AG10803 (cell line): ENCODE results near the gene COL6A3.
"Not testable (repeated sequence)": the region's sequence is repeated elsewhere in the genome, so short reads cannot be mapped to it uniquely, and the experiment has no call there.

ENCODE experiments used
- DNase-seq: peaks from one replicate; pipeline ENCODE4 v3.0.0; 2010; ENCODE audit warnings: low read depth
- H3K4me3 ChIP-seq: 2 replicates; pipeline ENCODE4 v1.5.1; 2011; ENCODE audit warnings: mild to moderate bottlenecking, low read length, control low read depth
- TF ChIP-seq, protein P1 (sequence below): conservative IDR thresholded peaks from 2 replicates; pipeline ENCODE4 v1.5.1; 2011; ENCODE audit warnings: mild to moderate bottlenecking, low read length, control low read depth, inconsistent platforms

Gene COL6A3

GRCh38 chr2:237361194-237362004 lies 52.6 kb downstream of the COL6A3 start:
- TF ChIP-seq, protein P1, sequence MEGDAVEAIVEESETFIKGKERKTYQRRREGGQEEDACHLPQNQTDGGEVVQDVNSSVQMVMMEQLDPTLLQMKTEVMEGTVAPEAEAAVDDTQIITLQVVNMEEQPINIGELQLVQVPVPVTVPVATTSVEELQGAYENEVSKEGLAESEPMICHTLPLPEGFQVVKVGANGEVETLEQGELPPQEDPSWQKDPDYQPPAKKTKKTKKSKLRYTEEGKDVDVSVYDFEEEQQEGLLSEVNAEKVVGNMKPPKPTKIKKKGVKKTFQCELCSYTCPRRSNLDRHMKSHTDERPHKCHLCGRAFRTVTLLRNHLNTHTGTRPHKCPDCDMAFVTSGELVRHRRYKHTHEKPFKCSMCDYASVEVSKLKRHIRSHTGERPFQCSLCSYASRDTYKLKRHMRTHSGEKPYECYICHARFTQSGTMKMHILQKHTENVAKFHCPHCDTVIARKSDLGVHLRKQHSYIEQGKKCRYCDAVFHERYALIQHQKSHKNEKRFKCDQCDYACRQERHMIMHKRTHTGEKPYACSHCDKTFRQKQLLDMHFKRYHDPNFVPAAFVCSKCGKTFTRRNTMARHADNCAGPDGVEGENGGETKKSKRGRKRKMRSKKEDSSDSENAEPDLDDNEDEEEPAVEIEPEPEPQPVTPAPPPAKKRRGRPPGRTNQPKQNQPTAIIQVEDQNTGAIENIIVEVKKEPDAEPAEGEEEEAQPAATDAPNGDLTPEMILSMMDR: no peak
- peak; percentile 59 for DNase-seq
- H3K4me3 ChIP-seq: no peak overlapping the region

- H3K4me3 ChIP-seq: no peak overlapping the region
- no peak for DNase-seq
- TF ChIP-seq, protein P1: no peak
Measured at GRCh38 chr2:237359894-237360780, 53.8 kb downstream of the COL6A3 start.

- no peak for DNase-seq
- TF ChIP-seq, protein P1: no peak
- H3K4me3 ChIP-seq: no peak overlapping the region
Measured at GRCh38 chr2:237359518-237359840, 54.5 kb downstream of the COL6A3 start.

DNA sequence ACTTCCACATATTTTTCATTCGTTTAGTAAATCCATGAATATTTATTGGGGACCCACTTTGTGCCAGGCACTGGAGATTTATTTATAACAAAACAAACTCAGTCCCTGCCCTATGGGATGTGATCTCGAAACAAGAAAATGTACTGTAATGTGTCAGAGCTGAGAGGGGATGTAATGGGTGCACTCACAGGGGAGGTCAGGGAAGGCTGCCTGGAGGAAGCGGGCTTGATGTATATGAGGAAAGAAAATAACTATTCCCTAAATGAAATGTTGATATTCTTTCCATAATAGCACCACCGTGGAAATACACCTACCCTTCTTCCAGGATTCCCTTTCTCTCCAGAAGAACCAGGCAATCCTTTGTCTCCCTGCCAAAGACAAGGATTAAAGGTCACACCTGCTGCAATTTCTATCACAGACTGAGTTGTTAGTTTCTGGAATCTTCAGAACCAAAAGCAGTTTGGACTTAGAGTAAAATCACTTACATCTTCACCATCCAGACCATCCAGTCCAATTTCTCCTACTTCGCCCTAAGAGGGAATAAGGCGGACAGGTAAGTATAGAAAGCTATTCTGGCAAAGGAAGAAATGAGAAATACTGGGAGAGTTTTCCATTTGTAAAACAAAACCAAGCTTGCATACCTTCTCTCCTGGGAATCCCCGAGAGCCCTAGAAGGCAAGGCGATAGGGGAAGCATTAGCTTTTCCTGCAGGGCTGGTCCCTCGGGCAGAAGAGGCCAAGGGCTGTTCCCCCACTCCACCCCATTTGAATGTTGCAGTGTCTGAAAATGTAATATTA lies 55.0 kb downstream of the COL6A3 start:
- H3K4me3 ChIP-seq: no peak overlapping the region
- no peak for DNase-seq
- TF ChIP-seq, protein P1: no peak

DNA sequence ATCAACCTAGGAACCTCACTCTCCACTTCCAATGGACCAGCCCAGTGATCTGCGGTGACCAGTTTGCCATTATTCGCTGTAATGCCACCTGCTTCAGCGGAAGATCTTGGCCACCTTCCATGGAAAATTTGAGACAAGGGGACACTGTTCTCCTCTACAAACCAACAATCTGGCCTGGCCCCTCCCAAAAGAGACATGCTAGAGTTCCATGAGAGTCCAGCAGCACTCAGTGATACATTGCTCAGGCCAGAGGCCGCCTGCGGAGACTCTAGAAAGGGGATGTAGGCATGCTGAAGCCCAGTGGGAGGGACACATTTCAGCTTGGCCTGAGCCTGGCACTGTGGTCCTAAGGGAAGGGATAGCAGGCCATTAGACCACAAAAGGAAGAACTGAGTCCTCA lies 58.3 kb downstream of the COL6A3 start:
- DNase-seq: no peak
- H3K4me3 ChIP-seq: no peak overlapping the region
- TF ChIP-seq, protein P1: no peak

DNA sequence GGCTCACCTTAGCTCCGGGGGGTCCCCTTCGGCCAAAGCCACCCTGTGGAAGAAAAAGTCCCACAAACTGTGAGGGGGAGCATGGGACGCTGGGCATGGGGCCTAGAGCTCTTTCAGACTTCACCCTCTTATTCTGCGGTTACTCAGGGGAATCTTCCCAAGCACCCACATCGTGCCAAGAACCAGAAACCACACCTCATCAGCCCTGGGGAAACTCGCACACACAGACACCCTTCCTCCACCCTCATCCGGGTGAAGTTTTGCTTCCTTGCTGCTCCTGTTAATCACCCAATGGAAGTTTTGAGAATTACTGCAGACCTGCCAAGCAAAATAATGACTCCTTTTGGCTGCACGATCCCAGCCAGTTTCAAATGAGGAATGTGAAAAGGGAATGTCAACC lies 59.1 kb downstream of the COL6A3 start:
- TF ChIP-seq, protein P1: no peak
- H3K4me3 ChIP-seq: no peak overlapping the region
- peak; percentile 74 for DNase-seq

DNA sequence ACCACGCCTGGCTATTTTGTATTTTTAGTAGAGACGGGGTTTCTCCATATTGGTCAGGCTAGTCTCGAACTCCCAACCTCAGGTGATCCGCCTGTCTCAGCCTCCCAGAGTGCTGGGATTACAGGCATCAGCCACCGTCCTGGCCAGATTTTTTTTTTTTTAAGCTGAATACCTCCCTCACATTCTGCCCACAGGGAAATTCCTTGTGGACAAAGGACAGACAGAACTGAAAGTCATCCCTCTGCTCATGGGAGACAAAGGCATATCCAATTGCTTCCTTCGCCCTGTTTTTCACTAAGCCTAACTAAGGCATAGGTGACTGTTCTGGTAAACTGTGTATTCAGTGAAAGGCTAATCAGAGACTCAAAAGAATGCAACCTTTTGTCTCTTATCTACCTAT lies 59.8 kb downstream of the COL6A3 start:
- H3K4me3 ChIP-seq, DNase-seq: not testable (repeated sequence)
